Sigmoid colon (tissue), 4 donors: ENCODE results near the gene TCF19.

Experiments
- CTCF ChIP-seq, 4 experiments: fragments of 450-650 bp in 3 of 4; fragments of 200-600 bp in 1 of 4; IDR thresholded peaks; one replicate each; pipeline ENCODE4 v1.5.1; 2016 to 2019; ENCODE audit warnings: antibody characterized with exemption in 4 of 4, mild to moderate bottlenecking in 3 of 4, moderate library complexity in 2 of 4
- POLR2AphosphoS5 ChIP-seq, 4 donors: sonication (generic); formaldehyde crosslinking; IDR thresholded peaks; one replicate each; pipeline ENCODE4 v1.6.1; 2017; ENCODE audit warnings: antibody characterized with exemption in 4 of 4

DNA sequence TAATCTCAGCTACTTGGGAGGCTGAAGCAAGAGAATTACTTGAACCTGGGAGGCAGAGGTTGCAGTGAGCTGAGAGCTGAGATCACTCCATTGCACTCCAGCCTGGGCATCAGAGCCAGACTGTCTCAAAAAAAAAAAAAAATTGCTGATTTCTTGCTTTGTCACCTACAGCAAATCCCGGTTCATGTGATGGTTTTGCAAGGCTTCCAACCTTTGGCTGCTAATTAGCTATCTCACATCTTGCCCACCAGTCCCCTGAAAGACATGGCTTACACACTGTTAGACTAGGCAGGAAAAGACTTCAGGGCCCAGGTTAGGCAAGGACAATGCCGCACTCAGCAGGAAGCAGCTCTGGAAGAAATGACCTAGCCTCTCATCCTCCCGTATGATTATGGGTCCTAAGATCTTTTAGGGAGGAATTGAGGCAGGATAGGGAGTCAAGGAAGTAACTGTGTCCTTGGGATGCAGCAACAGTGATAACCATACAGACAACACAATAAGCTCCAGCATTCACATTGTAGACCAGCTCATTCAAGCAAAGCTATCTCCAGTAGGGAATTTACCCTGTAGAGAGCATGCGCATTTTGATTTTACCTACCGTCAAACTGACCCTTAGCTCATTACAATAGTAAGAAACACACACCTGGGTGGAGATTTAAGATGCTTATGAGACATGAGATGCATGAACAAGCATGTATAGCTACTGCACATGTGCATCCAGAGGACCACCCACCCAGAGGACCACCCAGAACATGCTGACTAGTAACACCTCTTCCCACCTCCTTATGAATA lies 52.5 kb downstream of the TCF19 start:
- TF ChIP-seq POLR2AphosphoS5 (IDR thresholded peaks at IDR 0.05) = no peak
- TF ChIP-seq CTCF (IDR thresholded peaks at IDR 0.05) = no peak
